B cell (primary cell): ENCODE results near the gene SMAD1.

Experiments
- CTCF ChIP-seq: fragments of 200-600 bp; IDR thresholded peaks from one replicate; pipeline ENCODE4 v1.8.0; 2022; ENCODE audit warnings: antibody characterized with exemption, mild to moderate bottlenecking
- EZH2 ChIP-seq: IDR thresholded peaks from 2 replicates; pipeline ENCODE4 v1.6.1; 2012; ENCODE audit warnings: borderline replicate concordance, low read depth, mild to moderate bottlenecking, moderate library complexity, low read length; ENCODE audit not compliant: insufficient read depth, poor library complexity, severe bottlenecking

GRCh38 chr4:145494666-145495270 is 13.1 kb downstream of the SMAD1 start:
- TF ChIP-seq CTCF: no peak
- TF ChIP-seq EZH2: no peak
